HT1080 (cell line): ENCODE measurements around the gene RAB31. TPM values are rescaled to one million over a fixed set of nuclear protein-coding genes. Genes with fewer than 3 reads are reported as not detected.

ENCODE experiments used
- DNase-seq: peaks from one replicate; pipeline ENCODE4 v3.0.0-alpha.2; 2015; ENCODE audit warnings: low read depth
- total RNA-seq: library from RNA; depleted of rRNA; stranded (reverse); fragments of >200 nt; shearing (Covaris generic); gene quantifications from 2 replicates; pipeline ENCODE4 v1.2.3, GENCODE V29; 2014

The RAB31 gene
- total RNA-seq, 1 experiment from 2014 or later = 82.2 TPM

- DNase-seq = no peak
Measured at GRCh38 chr18:9817286-9817685, 109.2 kb downstream of the RAB31 start.

DNA sequence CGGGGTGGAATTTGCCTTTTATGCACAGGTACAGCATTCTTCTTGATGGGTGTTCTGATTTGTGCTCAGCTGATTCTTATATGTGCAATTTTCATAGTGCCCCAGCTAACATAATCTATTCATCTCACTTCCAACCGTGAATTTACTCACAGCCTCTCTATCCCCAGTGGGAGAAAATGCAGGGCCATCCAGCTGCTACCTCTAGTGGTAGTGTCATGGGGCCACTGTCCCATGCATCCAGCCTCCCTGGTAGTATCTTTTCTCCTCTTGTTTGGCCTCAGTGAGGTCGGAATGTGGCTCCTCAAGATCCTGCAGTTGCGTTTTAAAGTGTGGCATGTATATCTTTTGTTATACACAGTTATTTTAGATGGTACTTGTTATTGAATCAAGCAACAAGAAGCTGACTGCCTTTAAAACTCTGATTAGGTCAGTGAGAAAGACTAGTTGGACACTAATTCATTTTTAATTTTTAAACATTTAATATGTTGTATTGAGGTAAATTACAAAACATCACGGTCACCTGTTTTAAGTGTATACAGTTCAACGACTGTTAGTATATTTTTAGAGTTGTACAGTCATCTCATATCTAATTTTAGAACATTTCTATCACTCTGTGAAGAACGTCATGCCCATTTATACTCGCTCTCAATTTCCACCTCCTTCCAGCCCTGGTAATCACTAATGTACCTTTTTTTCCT lies 109.8 kb downstream of the RAB31 start:
- no peak for DNase-seq

DNA sequence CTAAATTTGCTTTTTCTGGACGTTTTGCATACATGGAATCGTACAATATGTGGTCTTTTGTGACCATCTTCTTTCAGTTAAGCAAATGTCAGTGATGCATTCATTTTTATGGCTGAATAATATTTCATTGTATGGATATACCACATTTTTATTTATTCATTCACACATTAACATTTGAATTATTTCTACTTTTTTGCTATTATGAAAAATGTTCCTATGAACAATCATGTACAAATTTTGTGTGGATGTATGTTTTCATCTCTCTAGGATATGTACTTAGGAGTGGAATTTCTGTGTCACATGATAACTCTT lies 110.3 kb downstream of the RAB31 start:
- no peak for DNase-seq

- DNase-seq = no peak
Measured at GRCh38 chr18:9820127-9820526, 112.0 kb downstream of the RAB31 start.

DNA sequence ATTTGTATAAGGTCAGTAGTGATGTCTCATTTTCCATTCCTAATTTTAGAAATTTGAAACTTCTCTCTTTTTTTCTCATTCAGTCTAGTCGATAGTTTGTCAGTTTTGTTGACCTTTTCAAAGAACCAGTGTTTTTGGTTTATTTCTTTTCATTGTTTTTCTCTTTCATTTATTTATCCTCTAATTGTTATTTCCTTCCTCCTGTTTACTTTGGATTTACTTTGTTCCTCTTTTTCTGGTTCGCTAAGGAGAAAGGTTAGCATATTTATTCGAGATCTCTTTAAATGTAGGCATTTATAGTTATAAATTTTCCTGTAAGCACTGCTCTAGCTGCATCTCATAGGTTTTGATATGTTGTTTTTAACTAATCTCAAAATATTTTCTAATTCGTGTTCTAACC lies 112.6 kb downstream of the RAB31 start:
- DNase-seq = no peak

- DNase-seq = no peak
Measured at GRCh38 chr18:9822587-9823185, 114.6 kb downstream of the RAB31 start.

DNA sequence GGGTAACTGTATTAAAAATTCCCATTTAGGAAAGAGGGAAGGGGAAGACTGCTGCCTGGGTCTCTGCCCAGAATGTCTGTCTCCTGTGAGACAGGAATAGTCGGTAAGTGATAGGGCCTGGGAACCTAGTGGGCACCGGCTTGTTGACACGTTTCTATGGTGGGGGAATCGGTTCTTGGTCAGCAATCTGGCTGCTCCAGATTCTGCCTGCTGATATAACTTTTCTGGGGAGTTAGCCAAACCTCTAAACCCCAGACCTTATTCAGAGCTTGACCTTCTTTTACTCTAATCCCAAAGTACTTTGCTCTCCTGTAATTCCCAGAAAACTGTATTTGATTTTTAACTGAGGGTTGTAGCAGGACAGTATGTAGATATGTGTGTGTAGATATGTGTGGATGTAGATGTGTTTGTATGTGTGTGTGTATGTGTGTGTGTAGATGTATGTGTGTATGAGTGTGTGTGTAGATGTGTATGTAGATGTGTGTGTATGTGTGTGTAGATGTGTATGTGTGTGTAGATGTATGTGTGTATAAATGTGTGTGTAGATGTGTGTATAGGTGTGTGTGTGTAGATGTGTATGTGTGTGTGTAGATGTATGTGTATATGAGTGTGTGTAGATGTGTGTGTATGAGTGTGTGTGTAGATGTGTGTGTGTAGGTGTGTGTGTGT lies 115.8 kb downstream of the RAB31 start:
- DNase-seq = peak; percentile 41

DNA sequence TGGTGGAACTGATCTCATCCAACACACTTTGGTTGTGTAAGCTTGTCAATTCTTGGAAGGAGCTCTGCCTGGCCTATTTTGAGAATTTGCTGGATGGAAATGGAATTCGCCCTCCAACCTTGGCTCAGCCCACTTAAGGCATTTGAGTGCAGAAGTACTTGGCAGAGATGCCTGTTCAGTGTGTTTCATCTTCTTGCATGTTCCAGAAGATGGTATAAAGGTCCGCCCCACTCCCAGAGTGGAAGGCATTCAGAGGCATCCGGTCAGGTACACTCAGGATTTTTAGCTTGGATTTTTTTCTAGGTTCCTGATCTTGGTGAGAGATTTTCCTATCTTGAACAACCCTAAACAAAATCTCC lies 116.4 kb downstream of the RAB31 start:
- DNase-seq = no peak

GRCh38 chr18:9824952-9825371 lies 116.9 kb downstream of the RAB31 start:
- no peak for DNase-seq

GRCh38 chr18:9825571-9826073 lies 117.5 kb downstream of the RAB31 start:
- peak; percentile 91 for DNase-seq

DNA sequence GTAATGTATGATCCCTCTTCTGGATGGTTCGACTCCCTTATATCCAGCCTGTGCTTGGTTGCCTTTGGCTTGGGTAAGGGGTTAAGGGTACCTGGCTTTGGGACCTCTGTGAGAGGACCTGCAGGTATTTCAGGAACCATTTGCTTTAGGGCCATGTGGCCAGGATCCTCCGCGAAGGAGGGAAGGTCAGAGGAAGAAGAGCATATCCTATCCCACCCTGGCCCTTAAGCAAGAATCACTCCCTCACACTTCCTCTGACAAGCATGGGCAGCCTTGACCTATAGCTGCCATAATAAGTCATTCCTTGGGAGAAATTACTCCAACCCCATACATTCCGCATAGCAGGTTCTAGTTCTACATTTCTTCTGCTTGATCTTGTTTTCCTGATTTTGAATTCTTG lies 118.6 kb downstream of the RAB31 start:
- no peak for DNase-seq

- DNase-seq = no peak
Measured at GRCh38 chr18:9827211-9827792, 119.2 kb downstream of the RAB31 start.

DNA sequence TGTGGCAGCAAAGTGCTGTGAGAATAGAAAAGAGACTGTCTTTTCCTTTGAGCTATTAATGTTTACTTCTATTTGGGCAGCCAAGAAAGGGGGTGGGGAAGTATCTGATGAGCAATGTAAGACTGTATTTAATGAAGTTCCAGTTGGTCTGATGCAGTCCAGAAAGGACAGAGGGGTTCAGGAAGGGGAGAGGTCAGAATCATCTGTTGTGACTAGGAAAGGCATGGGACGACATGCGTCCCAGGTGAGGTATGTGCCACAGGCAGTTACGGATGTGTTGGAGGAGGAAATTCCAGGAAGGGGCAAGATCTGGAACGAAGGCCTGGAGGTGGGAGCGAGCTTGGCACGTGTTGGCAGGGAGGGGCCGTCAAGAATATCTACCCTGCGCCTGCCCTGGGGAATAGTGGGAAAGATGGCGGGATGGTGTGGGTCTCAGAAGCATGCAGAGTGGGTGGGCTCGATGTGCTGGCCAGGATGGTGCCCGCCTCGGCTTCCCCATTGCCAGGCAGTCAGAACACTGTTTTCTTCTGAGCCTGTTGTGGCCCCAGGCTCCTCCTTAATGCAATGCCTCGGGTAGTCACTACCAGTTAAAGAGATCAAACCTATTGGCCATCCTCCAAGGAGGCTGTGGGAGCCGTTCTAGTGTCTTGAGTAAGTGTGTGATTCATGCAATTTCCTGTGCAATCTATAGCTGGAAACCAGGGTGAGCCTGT lies 119.8 kb downstream of the RAB31 start:
- DNase-seq = peak; percentile 97

DNA sequence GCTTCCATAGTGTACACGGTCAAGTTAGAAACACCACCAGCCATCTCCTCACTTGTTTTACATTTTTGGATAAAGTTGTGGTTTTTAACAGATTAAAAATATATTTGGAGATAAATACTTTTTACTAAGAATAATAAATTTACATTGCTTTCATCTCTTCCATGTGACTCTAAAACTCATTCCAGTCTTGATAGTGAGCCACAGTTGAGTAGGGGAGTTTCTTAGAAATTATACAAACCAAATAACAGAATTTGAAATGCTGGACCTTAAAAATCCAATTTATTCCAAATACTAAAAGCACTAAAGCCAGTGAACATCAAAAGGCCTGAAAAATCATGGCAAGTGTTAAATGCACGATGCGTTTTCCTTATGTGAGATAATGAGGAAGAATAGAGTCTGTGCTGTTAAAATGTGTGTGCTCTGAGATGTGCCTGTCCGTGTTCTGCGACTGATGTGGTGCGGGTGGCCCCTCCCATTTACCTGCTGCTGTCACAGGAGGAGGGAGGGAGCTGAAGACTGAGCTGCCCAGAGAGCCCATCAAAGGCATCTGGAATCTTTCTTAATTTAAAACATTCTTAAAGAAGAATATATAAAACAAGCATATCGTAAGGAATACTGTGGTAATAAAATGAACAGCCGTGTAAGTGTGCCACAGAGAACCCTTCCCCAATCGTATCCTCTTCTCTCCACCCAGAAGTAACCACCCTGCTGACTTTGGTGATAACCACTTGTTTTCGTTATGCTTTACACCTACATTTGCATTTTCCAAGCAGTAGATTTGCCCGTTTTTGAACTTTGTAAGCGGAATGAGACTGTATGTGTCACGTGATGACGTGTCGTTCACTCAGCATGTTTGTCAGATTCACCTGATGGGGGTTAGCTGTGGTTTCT lies 120.7 kb downstream of the RAB31 start:
- DNase-seq = peak; percentile 20

GRCh38 chr18:9829397-9829712 lies 121.3 kb downstream of the RAB31 start:
- no peak for DNase-seq

GRCh38 chr18:9831036-9831722 lies 123.1 kb downstream of the RAB31 start:
- no peak for DNase-seq

- DNase-seq = no peak
Measured at GRCh38 chr18:9831723-9832199, 123.7 kb downstream of the RAB31 start.

DNA sequence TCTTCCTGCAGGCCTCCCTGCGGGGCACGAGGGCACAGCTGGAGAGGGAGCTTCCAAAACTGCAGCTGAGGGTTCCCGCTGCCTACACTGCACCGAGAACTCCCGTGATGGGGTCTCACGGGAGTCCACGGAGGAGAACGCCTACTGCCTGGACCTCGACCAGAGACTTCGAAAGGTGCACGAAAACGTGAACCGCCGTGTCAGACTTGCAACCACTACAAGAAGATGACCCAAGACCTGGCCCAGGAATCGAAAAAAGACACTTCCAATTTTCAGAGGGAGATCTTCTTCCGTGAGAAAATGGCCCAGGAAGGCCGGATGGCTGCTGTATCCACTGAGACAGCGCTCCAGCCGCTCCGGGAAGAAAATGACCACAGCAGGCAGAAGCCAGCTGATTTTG lies 124.8 kb downstream of the RAB31 start:
- no peak for DNase-seq

DNA sequence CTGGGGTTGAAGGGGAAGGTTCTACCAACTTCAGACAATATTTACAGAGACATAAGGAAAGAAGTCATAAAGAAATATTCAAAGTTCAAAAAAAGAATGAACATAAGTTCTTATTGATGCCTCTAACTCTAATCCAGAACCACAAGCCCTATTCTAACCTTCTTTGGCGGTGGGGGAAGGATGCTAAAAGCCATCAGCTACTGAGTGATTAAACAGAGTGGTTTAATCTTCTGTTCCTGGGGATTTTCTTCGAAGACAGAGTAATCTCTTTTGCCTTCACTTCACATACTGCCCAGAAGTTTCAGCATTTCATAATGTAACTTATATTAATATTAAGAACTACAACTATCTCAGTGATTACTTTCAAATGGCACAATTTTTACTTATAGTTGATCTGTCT lies 126.5 kb downstream of the RAB31 start:
- no peak for DNase-seq

DNA sequence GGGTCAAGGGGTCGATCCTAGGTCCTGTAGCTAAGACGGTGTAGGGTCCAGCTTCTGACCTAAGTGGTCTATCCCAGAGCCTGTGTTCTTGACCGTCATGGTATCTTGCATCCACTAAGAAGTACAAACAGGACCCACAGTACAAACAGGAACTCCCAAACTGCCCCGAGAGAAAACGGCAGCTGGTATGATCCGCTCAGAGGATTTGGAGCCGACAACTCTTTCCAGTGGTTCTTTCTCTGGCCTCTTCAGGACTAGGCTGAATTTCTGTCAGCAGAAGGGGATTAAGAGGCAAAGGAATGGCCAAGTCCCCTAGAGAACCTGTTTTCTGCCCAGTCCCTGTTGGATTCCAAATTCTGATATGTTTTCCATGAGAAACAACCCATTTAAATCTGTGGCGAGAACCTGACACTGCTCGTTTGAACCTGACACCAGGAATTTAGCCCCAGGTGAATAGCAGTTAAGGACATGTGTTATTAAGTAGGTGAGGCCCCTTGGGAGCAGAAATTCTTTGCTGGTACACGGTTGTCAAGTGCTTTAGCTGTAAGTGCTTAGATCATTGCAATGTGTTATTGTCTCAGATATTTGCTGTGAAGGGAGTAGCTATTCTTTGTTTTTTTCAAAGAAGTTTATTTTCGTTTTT lies 127.1 kb downstream of the RAB31 start:
- no peak for DNase-seq
